Measurements from ENCODE around the gene RTN4.

The RTN4 gene

GRCh38 chr2:54924121-54924520 lies 126.1 kb downstream of the RTN4 start:
- H3K4me3 Mint-ChIP-seq: no peak overlapping the region
- DNase-seq: no peak
- no peaks in the 10 kb centered on the region for H3K4me1 Mint-ChIP-seq
- peaks cover 7% of the 10 kb centered on the region for H3K27me3 Mint-ChIP-seq (ENCODE audit: low read depth, poor library complexity)
- H3K9me3 Mint-ChIP-seq: peaks cover 15% of the 10 kb centered on the region
- no peak for TF ChIP-seq CTCF (IDR thresholded peaks at IDR 0.05)
- H3K36me3 Mint-ChIP-seq (ENCODE audit: low read depth): no peaks in the 10 kb centered on the region
- no peak overlapping the region for H3K27ac Mint-ChIP-seq
